Panc1 (cell line): ENCODE results near the gene APOBR. TPM values are rescaled to one million over a fixed set of nuclear protein-coding genes. Genes with fewer than 3 reads are reported as not detected.
A peak's percentile ranks its signal among the peaks of the same experiment; 100 is the strongest.
"Not testable (repeated sequence)": the region's sequence is repeated elsewhere in the genome, so short reads cannot be mapped to it uniquely, and the experiment has no call there.

ENCODE experiments used
- ATAC-seq: fragments of 200-7000 bp; cut with Tn5 transposase; 2 replicates; pipeline ENCODE4 v1.9.1; 2020; ENCODE audit warnings: mild to moderate bottlenecking, moderate library complexity
- Bru-seq: library from RNA; stranded (reverse); fragments of 400-500 nt; gene quantifications from one replicate; lab custom pipeline; 2021; lab: Mats Ljungman, UMichigan
- BruChase-seq, 2 experiments: library from RNA; stranded (reverse); fragments of 400-500 nt; gene quantifications; one replicate each; lab custom pipeline; 2021; lab: Mats Ljungman, UMichigan
- BruUV-seq: library from RNA; stranded (reverse); fragments of 400-500 nt; replicated peaks from 2 replicates; lab custom pipeline; 2021; lab: Mats Ljungman, UMichigan
- CTCF ChIA-PET: fragments of 300-600 bp; sonication (Branson Sonifier 250); formaldehyde crosslinking; loops from one replicate; lab custom pipeline; 2022; ENCODE audit warnings: antibody characterized with exemption; lab: Charles Lee
- POLR2A ChIA-PET: fragments of 300-600 bp; sonication (Branson Sonifier 250); formaldehyde crosslinking; loops from one replicate; lab custom pipeline; 2022; ENCODE audit warnings: antibody characterized with exemption; lab: Charles Lee
- DNase-seq: peaks from one replicate; pipeline ENCODE4 v3.0.0-alpha.2; 2010; ENCODE audit warnings: low read depth, low spot score
- H3K27ac ChIP-seq: 2 replicates; pipeline ENCODE4 v1.5.1; 2011; ENCODE audit warnings: mild to moderate bottlenecking, low read length, inconsistent platforms
- H3K27me3 ChIP-seq: fragments of 200-500 bp; sonication (Bioruptor generic); 2 replicates; pipeline ENCODE4 v1.6.0; 2014; ENCODE audit warnings: low read length, inconsistent platforms; ENCODE audit not compliant: control insufficient read depth, insufficient read depth
- H3K36me3 ChIP-seq: fragments of 200-500 bp; sonication (Bioruptor generic); 2 replicates; pipeline ENCODE4 v1.5.1; 2014; ENCODE audit warnings: inconsistent platforms, mild to moderate bottlenecking, low read length, moderate library complexity; ENCODE audit not compliant: control insufficient read depth, insufficient read depth
- H3K4me1 ChIP-seq: 2 replicates; pipeline ENCODE4 v1.5.1; 2011; ENCODE audit warnings: inconsistent platforms, mild to moderate bottlenecking, low read length, moderate library complexity; ENCODE audit not compliant: control insufficient read depth, insufficient read depth
- H3K4me3 ChIP-seq, 2 experiments: 2 replicates each; pipeline ENCODE4 v1.5.1; 2011 to 2012; ENCODE audit warnings: low read depth in 2 of 2, low read length in 2 of 2, mild to moderate bottlenecking in 2 of 2, inconsistent platforms in 1 of 2, moderate library complexity in 1 of 2
- H3K9me3 ChIP-seq: fragments of 200-500 bp; sonication (Bioruptor generic); 2 replicates; pipeline ENCODE4 v1.5.1; 2014; ENCODE audit warnings: low read depth, mild to moderate bottlenecking, inconsistent platforms, low read length, moderate library complexity; ENCODE audit not compliant: control insufficient read depth, insufficient read depth
- CTCF ChIP-seq: fragments of 450-650 bp; IDR thresholded peaks from 2 replicates; pipeline ENCODE4 v1.5.1; 2017; ENCODE audit warnings: mild to moderate bottlenecking
- POLR2AphosphoS5 ChIP-seq: IDR thresholded peaks from 2 replicates; pipeline ENCODE4 v1.6.1; 2012; ENCODE audit warnings: mild to moderate bottlenecking, low read depth, low read length, moderate library complexity
- REST ChIP-seq, 2 experiments: IDR thresholded peaks; 2 replicates each; pipeline ENCODE4 v1.6.1; 2011 to 2012; ENCODE audit warnings: low read depth in 2 of 2, control low read depth in 1 of 2, low read length in 1 of 2, mild to moderate bottlenecking in 1 of 2, moderate library complexity in 1 of 2; ENCODE audit not compliant: insufficient read depth in 1 of 2
- SIN3A ChIP-seq: IDR thresholded peaks from 2 replicates; pipeline ENCODE4 v1.6.1; 2012; ENCODE audit warnings: low read depth, mild to moderate bottlenecking, low read length, moderate library complexity, borderline replicate concordance; ENCODE audit not compliant: insufficient read depth
- TCF7L2 ChIP-seq: IDR thresholded peaks from 2 replicates; pipeline ENCODE4 v1.6.1; 2011; ENCODE audit warnings: mild to moderate bottlenecking, low read depth, low read length, inconsistent platforms
- in situ Hi-C: cut with HindIII; loops from 2 replicates; pipeline ENCODE4 v1.10.0; 2016; ENCODE audit warnings: low sequenced_read_pairs, low pct_unique_long_range_greater_than_20kb
- intact Hi-C: fragments of 100-400 bp; cut with micrococcal nuclease; formaldehyde crosslinking; loops from one replicate; pipeline ENCODE4 v1.10.0; 2022; ENCODE audit not compliant: unreplicated experiment
- long read RNA-seq: library from polyadenylated mRNA; unstranded; transcript quantifications from one replicate; pipeline ENCODE4 v2.0.0, GENCODE V29; 2021; ENCODE audit not compliant: unreplicated experiment
- polyA plus RNA-seq: library from polyadenylated mRNA; unstranded; fragments of >200 nt; gene quantifications from one replicate; pipeline ENCODE4 v1.2.1, GENCODE V29; 2012; ENCODE audit warnings: missing spikeins; ENCODE audit not compliant: insufficient read length
- total RNA-seq: library from RNA; stranded (reverse); gene quantifications from one replicate; pipeline ENCODE4 v1.2.1, GENCODE V29; 2021; ENCODE audit not compliant: unreplicated experiment

Gene APOBR
- total RNA-seq: 0.13 TPM
- polyA plus RNA-seq: 0.13 TPM
- Bru-seq, nascent RNA: percentile 13 among the genes with signal in this experiment
- BruChase-seq, experiment 1, labeled RNA remaining after a 2-hour chase: percentile 23 among the genes with signal in this experiment
- percentile 27 among the genes with signal in this experiment for BruChase-seq, experiment 2, labeled RNA remaining after a 6-hour chase
- long read RNA-seq: 0 reads

DNA sequence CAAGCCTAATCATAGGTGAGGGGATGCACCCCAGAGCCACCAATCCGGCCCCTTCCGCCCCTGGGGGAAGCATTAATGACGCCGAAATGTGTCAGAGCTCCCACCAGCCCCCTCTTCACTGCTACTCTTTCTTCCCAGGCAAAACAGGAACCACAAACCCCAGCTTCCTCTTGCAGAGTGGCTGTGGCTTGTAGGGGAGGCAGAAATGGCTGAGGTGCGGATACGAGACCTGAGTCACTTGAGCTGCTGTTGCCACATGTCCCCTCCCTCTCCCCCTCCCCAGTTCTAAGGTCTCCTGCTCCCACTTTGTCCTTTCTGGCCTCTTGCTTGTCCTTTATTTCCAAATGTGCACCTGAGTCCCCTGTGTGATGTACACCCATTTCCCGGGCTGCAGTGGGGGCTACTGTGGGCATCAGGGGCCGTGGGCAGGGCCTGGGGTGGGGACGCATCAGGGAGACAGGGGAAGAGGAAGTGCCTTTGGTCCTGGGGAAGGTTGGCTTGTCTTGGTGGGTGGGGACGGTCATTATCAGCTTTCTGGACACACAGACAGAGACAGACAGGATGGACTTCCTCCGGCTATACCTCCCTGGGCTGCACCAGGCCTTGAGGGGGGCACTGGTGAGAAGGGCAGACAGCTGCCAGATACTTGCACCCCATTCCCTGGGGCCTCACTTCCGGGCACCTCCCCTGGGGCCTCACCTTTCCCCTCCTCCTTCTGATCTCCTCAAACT is at the start of gene APOBR:
Gene APOBR, plus strand, starts transcription at position 523 of the 731 bp plus-strand sequence. Its CDS starts 39 bp downstream, at position 562.
- no TSS peak for BruUV-seq
- H3K27me3 ChIP-seq: no peaks in the 10 kb centered on the region
- POLR2A ChIA-PET: no interaction called here
- ATAC-seq: no peak
- peaks cover 4% of the 10 kb centered on the region for H3K4me1 ChIP-seq
- H3K4me3 ChIP-seq: no peak within 1 kb of the TSS
- in situ Hi-C loops: no loop called here
- CTCF ChIA-PET: no interaction called here
- no peaks in the 10 kb centered on the region for H3K9me3 ChIP-seq
- H3K36me3 ChIP-seq: no peaks in the 10 kb centered on the region; the same call in 1 of the 2 replicates
- no peak for DNase-seq
- intact Hi-C loops: no loop called here
- no peak within 1 kb of the TSS for H3K27ac ChIP-seq
- no peak for TF ChIP-seq REST (IDR thresholded peaks at IDR 0.05; ENCODE audit: insufficient read depth in 1 of 2, low read depth in 2 of 2, low read length in 1 of 2)
- no peak for TF ChIP-seq CTCF
- no peak for TF ChIP-seq SIN3A
- TF ChIP-seq POLR2AphosphoS5: no peak
- no peak for TF ChIP-seq TCF7L2

GRCh38 chr16:28446388-28446787 is 48.1 kb upstream of the APOBR start:
- DNase-seq, H3K36me3 ChIP-seq, POLR2A ChIA-PET, H3K4me3 ChIP-seq, H3K4me1 ChIP-seq, H3K27me3 ChIP-seq, BruUV-seq, CTCF ChIA-PET, in situ Hi-C loops, H3K9me3 ChIP-seq, H3K27ac ChIP-seq, intact Hi-C loops: not testable (repeated sequence)
- ATAC-seq: peak; percentile 56; the same call in 1 of the 2 replicates

GRCh38 chr16:28447081-28447480 is 47.4 kb upstream of the APOBR start:
- H3K27me3 ChIP-seq, CTCF ChIA-PET, H3K36me3 ChIP-seq, H3K9me3 ChIP-seq, POLR2A ChIA-PET, ATAC-seq, H3K4me3 ChIP-seq, H3K27ac ChIP-seq, H3K4me1 ChIP-seq, BruUV-seq, DNase-seq, in situ Hi-C loops, intact Hi-C loops: not testable (repeated sequence)
